IgD-negative memory B cell (primary cell): ENCODE results near the gene HEATR9. TPM values are rescaled to one million over a fixed set of nuclear protein-coding genes. Genes with fewer than 3 reads are reported as not detected.

Source experiments
- H3K27ac Mint-ChIP-seq, 3 donors: one replicate each; pipeline ENCODE4 v1.8.0; 2020 to 2022; ENCODE audit warnings: mild to moderate bottlenecking in 3 of 3, mixed read lengths in 3 of 3, moderate library complexity in 1 of 3
- H3K27me3 Mint-ChIP-seq: one replicate; pipeline ENCODE4 v1.8.0; 2021; ENCODE audit warnings: mixed read lengths
- H3K36me3 Mint-ChIP-seq: one replicate; pipeline ENCODE4 v1.8.0; 2020; ENCODE audit warnings: mild to moderate bottlenecking, mixed read lengths
- H3K4me1 Mint-ChIP-seq, 3 donors: one replicate each; pipeline ENCODE4 v1.8.0; 2020 to 2022; ENCODE audit warnings: mixed read lengths in 3 of 3, mild to moderate bottlenecking in 1 of 3
- H3K4me3 Mint-ChIP-seq, 4 donors: one replicate each; pipeline ENCODE4 v1.8.0; 2020 to 2022; ENCODE audit warnings: mild to moderate bottlenecking in 4 of 4, mixed read lengths in 4 of 4, moderate library complexity in 3 of 4
- H3K9me3 Mint-ChIP-seq, 3 donors: one replicate each; pipeline ENCODE4 v1.8.0; 2020 to 2021; ENCODE audit warnings: mixed read lengths in 3 of 3, mild to moderate bottlenecking in 1 of 3
- polyA plus RNA-seq: library from polyadenylated mRNA; unstranded; fragments of 300-500 nt; fragmentation: Illumina TruSeq; gene quantifications from one replicate; pipeline ENCODE4 v1.2.3, GENCODE V29; 2021

The HEATR9 gene
- polyA plus RNA-seq, 1 donor from 2014 or later, result not detected

DNA sequence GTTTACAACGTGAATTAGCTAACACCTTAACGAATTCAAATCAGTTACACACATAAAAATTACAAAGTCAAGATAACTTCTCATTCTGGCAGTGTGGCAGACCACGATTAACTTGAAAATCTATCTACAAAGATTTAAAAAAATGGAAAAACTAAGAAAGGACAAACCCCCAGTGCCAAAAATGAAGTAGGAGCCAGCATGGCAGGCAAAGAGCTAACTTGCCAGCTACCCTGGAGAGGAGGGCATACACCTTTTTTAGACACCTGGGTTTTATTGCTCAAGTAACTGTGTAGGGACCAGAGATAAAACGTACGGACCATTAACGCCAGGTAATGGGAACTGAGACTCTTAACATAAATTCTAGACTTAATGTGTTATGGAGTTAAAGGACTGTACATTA is 56.9 kb downstream of the HEATR9 start:
- peak overlapping the region in 3 of 4 donors; percentile 34 to 64 (median 63) for H3K4me3 Mint-ChIP-seq
- H3K27ac Mint-ChIP-seq, result no peak overlapping the region
- no peaks in the 10 kb centered on the region for H3K27me3 Mint-ChIP-seq
- H3K4me1 Mint-ChIP-seq, result peaks cover 38 to 51% (median 44%) of the 10 kb centered on the region in 3 donors
- H3K36me3 Mint-ChIP-seq, result peaks cover 3% of the 10 kb centered on the region
- no peaks in the 10 kb centered on the region for H3K9me3 Mint-ChIP-seq

DNA sequence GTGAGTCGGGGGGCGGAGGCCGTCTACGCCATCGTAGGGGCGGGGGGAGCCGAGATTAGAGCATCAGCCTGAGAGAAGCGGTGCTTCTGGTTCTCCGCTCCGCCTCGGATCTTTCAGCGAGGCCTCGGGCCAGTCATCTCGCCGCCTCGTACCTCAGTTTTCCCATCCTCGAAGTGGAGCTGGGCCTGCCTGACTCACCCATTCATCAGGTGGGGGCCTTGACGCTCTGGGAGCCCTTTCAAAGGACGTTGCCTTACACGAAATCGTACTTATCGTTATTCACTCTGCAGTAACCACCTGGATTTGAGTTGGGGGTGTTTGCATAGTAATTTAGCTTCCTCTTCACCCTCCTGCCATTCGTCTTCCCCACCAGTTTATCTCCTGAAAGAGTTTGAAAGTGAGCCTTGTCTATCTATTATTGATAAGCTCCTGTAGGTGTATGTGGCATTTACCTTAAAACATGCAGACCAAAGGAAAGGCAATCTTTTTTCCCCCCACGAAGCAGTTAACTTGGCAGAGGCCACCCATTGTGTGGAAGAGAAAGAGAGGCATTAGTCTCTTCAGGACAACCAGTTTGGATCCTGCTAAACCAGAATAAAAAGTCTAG is 58.7 kb downstream of the HEATR9 start:
- peaks cover 29 to 42% (median 39%) of the 10 kb centered on the region in 3 donors for H3K4me1 Mint-ChIP-seq
- no peaks in the 10 kb centered on the region for H3K9me3 Mint-ChIP-seq
- H3K27ac Mint-ChIP-seq, result peak overlapping the region; percentile 81 to 98 (median 97)
- peak overlapping the region; percentile 87 to 99 (median 90) for H3K4me3 Mint-ChIP-seq
- no peaks in the 10 kb centered on the region for H3K27me3 Mint-ChIP-seq
- peaks cover 3% of the 10 kb centered on the region for H3K36me3 Mint-ChIP-seq

- Mint-ChIP-seq H3K27ac (peak within 1 kb of the TSS; percentile 81 to 98 (median 97)), H3K9me3 (no peaks in the 10 kb centered on the region), H3K36me3 (peaks cover 5% of the 10 kb centered on the region), H3K27me3 (no peaks in the 10 kb centered on the region), H3K4me1 (peaks cover 32 to 44% (median 41%) of the 10 kb centered on the region in 3 donors), H3K4me3 (peak within 1 kb of the TSS; percentile 87 to 99 (median 90))
Observed at GRCh38 chr17:35808962-35809854, 59.5 kb downstream of the HEATR9 start, which contains the start of gene TAF15. TSS of gene TAF15 (plus strand) at chr17:35809484. CDS start at chr17:35809570, 86 bp downstream.

GRCh38 chr17:35808240-35808961 is 60.3 kb downstream of the HEATR9 start:
- Mint-ChIP-seq H3K27ac (peak overlapping the region; percentile 81 to 98 (median 97)), H3K27me3 (no peaks in the 10 kb centered on the region), H3K36me3 (peaks cover 1% of the 10 kb centered on the region), H3K9me3 (no peaks in the 10 kb centered on the region), H3K4me3 (peak overlapping the region; percentile 87 to 99 (median 90)), H3K4me1 (peaks cover 26 to 39% (median 36%) of the 10 kb centered on the region in 3 donors)

- no peaks in the 10 kb centered on the region for H3K9me3 Mint-ChIP-seq
- H3K4me3 Mint-ChIP-seq, result peak overlapping the region; percentile 39 to 89 (median 84)
- H3K27ac Mint-ChIP-seq, result peak overlapping the region in 1 of 3 donors; percentile 55
- peaks cover 1% of the 10 kb centered on the region for H3K36me3 Mint-ChIP-seq
- no peaks in the 10 kb centered on the region for H3K27me3 Mint-ChIP-seq
- H3K4me1 Mint-ChIP-seq, result peaks cover 22 to 36% (median 35%) of the 10 kb centered on the region in 3 donors
Observed at GRCh38 chr17:35807371-35808144, 61.1 kb downstream of the HEATR9 start.

Other genes with a start within 250 kb of the HEATR9 start
- gene RASL10B, start 137.3 kb downstream of the HEATR9 start, polyA plus RNA-seq, result not detected
- gene GAS2L2, start 115.7 kb downstream of the HEATR9 start, polyA plus RNA-seq, result not detected
- gene C17orf50, start 108.0 kb downstream of the HEATR9 start, polyA plus RNA-seq, result not detected
- 0.49 TPM for gene MMP28, start 73.2 kb downstream of the HEATR9 start, polyA plus RNA-seq
- gene TAF15, start 59.4 kb downstream of the HEATR9 start, polyA plus RNA-seq, result 17.0 TPM
- gene CCL5, start 11.5 kb upstream of the HEATR9 start, polyA plus RNA-seq, result 66.3 TPM
- gene RDM1, start 61.9 kb upstream of the HEATR9 start, polyA plus RNA-seq, result not detected
- gene LYZL6, start 74.8 kb upstream of the HEATR9 start, polyA plus RNA-seq, result not detected
- gene CCL16, start 112.6 kb upstream of the HEATR9 start, polyA plus RNA-seq, result not detected
- gene CCL14, start 117.8 kb upstream of the HEATR9 start, polyA plus RNA-seq, result not detected
- gene CCL15, start 132.7 kb upstream of the HEATR9 start, polyA plus RNA-seq, result not detected
- not detected for gene CCL23, start 149.1 kb upstream of the HEATR9 start, polyA plus RNA-seq
- gene CCL18, start 195.4 kb upstream of the HEATR9 start, polyA plus RNA-seq, result not detected
- 1.2 TPM for gene CCL3, start 221.3 kb upstream of the HEATR9 start, polyA plus RNA-seq
- 8.4 TPM for gene CCL4, start 234.9 kb upstream of the HEATR9 start, polyA plus RNA-seq